HG03575 (cell line): ENCODE data around the gene PTMS.

Experiments used
- ATAC-seq: cut with Tn5 transposase; IDR thresholded peaks from one replicate; pipeline ENCODE4 v1.9.1; 2021; ENCODE audit not compliant: unreplicated experiment, insufficient number of reproducible peaks, low FRiP score; ENCODE audit errors: extremely low read depth

PTMS gene

GRCh38 chr12:6782850-6783566, 16.8 kb downstream of the PTMS start:
- no peak for ATAC-seq

GRCh38 chr12:6783828-6784227, 17.7 kb downstream of the PTMS start:
- no peak for ATAC-seq

GRCh38 chr12:6784296-6784695, 18.1 kb downstream of the PTMS start:
- no peak for ATAC-seq

GRCh38 chr12:6784761-6785160, 18.6 kb downstream of the PTMS start:
- no peak for ATAC-seq

- ATAC-seq = no peak
Observed at GRCh38 chr12:6786416-6787094, 20.4 kb downstream of the PTMS start.

GRCh38 chr12:6787309-6787708, 21.1 kb downstream of the PTMS start:
- ATAC-seq = no peak

- ATAC-seq = no peak
Observed at GRCh38 chr12:6788972-6789924, 23.1 kb downstream of the PTMS start, which contains the start of gene CD4. TSS of gene CD4 (plus strand) at chr12:6789528. CDS start at chr12:6800139, 10,611 bp downstream.

GRCh38 chr12:6790496-6791150, 24.5 kb downstream of the PTMS start:
- ATAC-seq = no peak

- no peak for ATAC-seq
Observed at GRCh38 chr12:6791931-6792520, 25.9 kb downstream of the PTMS start.

GRCh38 chr12:6792522-6793201, 26.5 kb downstream of the PTMS start:
- ATAC-seq = no peak

- ATAC-seq = no peak
Observed at GRCh38 chr12:6795088-6795487, 28.9 kb downstream of the PTMS start.

- ATAC-seq = no peak
Observed at GRCh38 chr12:6796576-6796975, 30.4 kb downstream of the PTMS start.

- no peak for ATAC-seq
Observed at GRCh38 chr12:6799147-6799546, 33.0 kb downstream of the PTMS start.

- no peak for ATAC-seq
Observed at GRCh38 chr12:6807170-6807569, 41.0 kb downstream of the PTMS start.

- ATAC-seq = no peak
Observed at GRCh38 chr12:6809056-6809455, 42.9 kb downstream of the PTMS start.

GRCh38 chr12:6810758-6811157, 44.6 kb downstream of the PTMS start:
- no peak for ATAC-seq

- ATAC-seq = no peak
Observed at GRCh38 chr12:6813363-6813762, 47.2 kb downstream of the PTMS start.

- no peak for ATAC-seq
Observed at GRCh38 chr12:6816598-6816997, 50.4 kb downstream of the PTMS start.
